BJ (cell line): ENCODE data around the gene ADCY3. TPM values are rescaled to one million over a fixed set of nuclear protein-coding genes. Genes with fewer than 3 reads are reported as not detected.
A peak's percentile ranks its signal among the peaks of the same experiment; 100 is the strongest.

ENCODE experiments used
- CTCF ChIA-PET: fragments of 350-600 bp; formaldehyde crosslinking; extraction: SDS; loops from one replicate; lab custom pipeline; 2021; ENCODE audit warnings: antibody characterized with exemption, inconsistent platforms; lab: Yijun Ruan, JAX
- POLR2A ChIA-PET: fragments of 300-600 bp; sonication (Branson Sonifier 250); formaldehyde crosslinking; extraction: SDS; loops from one replicate; lab custom pipeline; 2021; ENCODE audit warnings: antibody characterized with exemption; lab: Charles Lee
- DNase-seq: peaks from one replicate; pipeline ENCODE4 v3.0.0-alpha.2; 2011; ENCODE audit warnings: low read depth
- H3K27me3 ChIP-seq: 2 replicates; pipeline ENCODE4 v1.6.0; 2011; ENCODE audit warnings: low read length; ENCODE audit not compliant: control insufficient read depth, insufficient read depth
- H3K36me3 ChIP-seq: 2 replicates; pipeline ENCODE4 v1.5.1; 2011; ENCODE audit warnings: low read length; ENCODE audit not compliant: control insufficient read depth, insufficient read depth
- H3K4me3 ChIP-seq: 2 replicates; pipeline ENCODE4 v1.5.1; 2011; ENCODE audit warnings: low read depth, mild to moderate bottlenecking, control low read depth, low read length
- polyA plus RNA-seq: library from polyadenylated mRNA; depleted of rRNA; stranded (reverse); fragments of >200 nt; gene quantifications from 2 replicates; pipeline ENCODE4 v1.2.3, GENCODE V29; 2011
- TF ChIP-seq, protein P1 (sequence below): IDR thresholded peaks from 2 replicates; pipeline ENCODE4 v1.5.1; 2011; ENCODE audit warnings: low read depth, mild to moderate bottlenecking, control low read depth, inconsistent platforms, low read length, moderate library complexity; ENCODE audit not compliant: insufficient read depth

Gene ADCY3
- polyA plus RNA-seq, 1 experiment, result 73.3 TPM

GRCh38 chr2:24912523-24912922 lies 7.5 kb downstream of the ADCY3 start:
- Histone ChIP-seq H3K36me3 (peaks cover 8% of the 10 kb centered on the region), H3K27me3 (no peaks in the 10 kb centered on the region), H3K4me3 (no peak overlapping the region)
- ChIA-PET CTCF (interaction anchor here (0.7 kb wide), 1 partner anchor 20 kb away, joined by 4 read pairs; no protein-coding TSS in a partner anchor), POLR2A (no interaction called here)
- TF ChIP-seq, protein P1, sequence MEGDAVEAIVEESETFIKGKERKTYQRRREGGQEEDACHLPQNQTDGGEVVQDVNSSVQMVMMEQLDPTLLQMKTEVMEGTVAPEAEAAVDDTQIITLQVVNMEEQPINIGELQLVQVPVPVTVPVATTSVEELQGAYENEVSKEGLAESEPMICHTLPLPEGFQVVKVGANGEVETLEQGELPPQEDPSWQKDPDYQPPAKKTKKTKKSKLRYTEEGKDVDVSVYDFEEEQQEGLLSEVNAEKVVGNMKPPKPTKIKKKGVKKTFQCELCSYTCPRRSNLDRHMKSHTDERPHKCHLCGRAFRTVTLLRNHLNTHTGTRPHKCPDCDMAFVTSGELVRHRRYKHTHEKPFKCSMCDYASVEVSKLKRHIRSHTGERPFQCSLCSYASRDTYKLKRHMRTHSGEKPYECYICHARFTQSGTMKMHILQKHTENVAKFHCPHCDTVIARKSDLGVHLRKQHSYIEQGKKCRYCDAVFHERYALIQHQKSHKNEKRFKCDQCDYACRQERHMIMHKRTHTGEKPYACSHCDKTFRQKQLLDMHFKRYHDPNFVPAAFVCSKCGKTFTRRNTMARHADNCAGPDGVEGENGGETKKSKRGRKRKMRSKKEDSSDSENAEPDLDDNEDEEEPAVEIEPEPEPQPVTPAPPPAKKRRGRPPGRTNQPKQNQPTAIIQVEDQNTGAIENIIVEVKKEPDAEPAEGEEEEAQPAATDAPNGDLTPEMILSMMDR, result no peak
- DNase-seq, result no peak

GRCh38 chr2:24910245-24910644 lies 9.8 kb downstream of the ADCY3 start:
- ChIA-PET CTCF (no interaction called here), POLR2A (no interaction called here)
- TF ChIP-seq, protein P1, result no peak
- DNase-seq, result no peak
- H3K4me3 ChIP-seq, result no peak overlapping the region
- no peaks in the 10 kb centered on the region for H3K27me3 ChIP-seq
- peaks cover 6% of the 10 kb centered on the region for H3K36me3 ChIP-seq

DNA sequence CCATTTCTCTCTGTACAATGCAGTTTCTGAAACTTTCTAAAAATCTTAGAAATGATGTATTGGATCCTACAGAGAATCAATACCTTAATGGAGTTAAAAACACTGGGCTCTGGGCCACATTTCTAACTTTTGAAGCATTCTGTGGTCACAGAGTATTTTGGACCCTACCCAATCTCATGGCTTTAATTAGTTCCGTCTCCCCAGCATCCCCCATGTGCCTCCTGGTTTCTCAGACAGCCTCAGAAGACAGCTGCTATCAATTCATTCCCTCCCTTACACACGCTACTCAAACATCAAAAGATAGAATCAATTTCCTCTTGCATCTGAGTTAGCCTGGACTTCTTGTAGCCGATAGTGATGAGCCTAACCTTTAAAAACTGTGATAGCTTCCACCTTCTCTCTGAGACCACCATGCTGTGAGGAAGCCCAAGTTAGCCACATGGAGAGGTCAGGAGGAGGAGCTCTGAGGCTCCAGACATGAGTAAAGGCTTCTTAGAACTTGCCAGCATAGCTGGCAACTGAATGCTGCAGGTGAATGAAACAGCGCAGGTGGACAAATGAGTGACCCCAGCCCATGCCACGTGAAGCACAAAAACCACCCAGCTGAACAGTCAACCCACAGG lies 10.4 kb downstream of the ADCY3 start:
- DNase-seq, result peak; percentile 70
- CTCF ChIA-PET, result no interaction called here
- Histone ChIP-seq H3K36me3 (peaks cover 4% of the 10 kb centered on the region; the same call in 1 of the 2 replicates), H3K27me3 (no peaks in the 10 kb centered on the region), H3K4me3 (no peak overlapping the region)
- POLR2A ChIA-PET, result no interaction called here
- TF ChIP-seq, protein P1, result no peak

- no peaks in the 10 kb centered on the region for H3K27me3 ChIP-seq
- no peak overlapping the region for H3K4me3 ChIP-seq
- POLR2A ChIA-PET, result no interaction called here
- CTCF ChIA-PET, result interaction anchor here (1.0 kb wide), 1 partner anchor 9 kb away, joined by 3 read pairs; no protein-coding TSS in a partner anchor
- H3K36me3 ChIP-seq, result peaks cover 2% of the 10 kb centered on the region; the same call in 1 of the 2 replicates
- DNase-seq, result no peak
- TF ChIP-seq, protein P1, result no peak
Observed at GRCh38 chr2:24908461-24908901, 11.6 kb downstream of the ADCY3 start.

DNA sequence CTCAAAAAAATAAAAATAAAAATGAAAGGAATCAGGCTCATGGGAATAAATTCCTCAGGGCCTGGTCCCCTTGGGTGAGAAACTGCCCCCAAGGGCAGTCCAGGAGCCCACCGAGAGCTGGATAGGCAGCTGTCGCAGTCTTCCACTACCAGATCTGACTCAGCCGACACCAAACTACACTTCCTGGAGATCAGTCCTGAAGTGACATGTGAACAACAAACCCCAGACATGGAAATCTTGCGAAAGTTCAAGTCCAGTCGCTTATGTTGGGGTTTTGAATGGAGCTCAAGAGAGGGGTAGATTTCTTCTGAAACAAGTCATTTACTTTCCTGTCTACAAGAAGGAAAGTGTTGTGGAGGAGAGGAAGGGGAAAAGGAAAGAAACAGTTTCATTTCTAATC lies 12.9 kb downstream of the ADCY3 start:
- ChIA-PET POLR2A (no interaction called here), CTCF (no interaction called here)
- TF ChIP-seq, protein P1, result no peak
- H3K27me3 ChIP-seq, result no peaks in the 10 kb centered on the region
- no peak overlapping the region for H3K4me3 ChIP-seq
- H3K36me3 ChIP-seq, result peaks cover 2% of the 10 kb centered on the region; the same call in 1 of the 2 replicates
- no peak for DNase-seq
